HG03442 (cell line): Measurements from ENCODE around the gene TOPAZ1.
A peak's percentile ranks its signal among the peaks of the same experiment; 100 is the strongest.

ENCODE experiments used
- ATAC-seq: cut with Tn5 transposase; IDR thresholded peaks from one replicate; pipeline ENCODE4 v1.9.1; 2021; ENCODE audit warnings: mild to moderate bottlenecking, moderate library complexity; ENCODE audit not compliant: unreplicated experiment

The TOPAZ1 gene

DNA sequence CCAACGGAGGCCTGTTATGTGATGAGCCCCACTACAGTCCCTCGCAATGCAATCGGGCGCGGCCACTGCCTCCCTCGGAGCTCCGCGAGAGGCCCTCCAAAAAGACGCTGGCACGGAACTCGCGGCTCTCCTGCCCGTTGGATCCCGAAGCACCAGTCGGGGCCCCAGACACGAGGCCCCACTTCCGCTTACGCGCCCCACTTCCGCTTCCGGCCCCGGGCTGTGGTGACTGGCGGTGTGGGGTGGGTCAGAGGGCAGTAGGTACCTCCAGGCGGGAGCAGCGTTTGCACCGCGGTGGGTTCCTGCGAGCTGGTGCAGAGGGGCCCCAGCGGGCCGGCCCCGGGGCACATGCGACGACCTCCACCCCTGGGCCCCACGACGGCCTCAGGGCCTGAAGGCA is at the start of gene TOPAZ1:
Gene TOPAZ1 (plus strand): TSS at position 181 of the 400 bp plus-strand sequence. CDS start 168 bp downstream, at position 349.
- no peak for ATAC-seq

DNA sequence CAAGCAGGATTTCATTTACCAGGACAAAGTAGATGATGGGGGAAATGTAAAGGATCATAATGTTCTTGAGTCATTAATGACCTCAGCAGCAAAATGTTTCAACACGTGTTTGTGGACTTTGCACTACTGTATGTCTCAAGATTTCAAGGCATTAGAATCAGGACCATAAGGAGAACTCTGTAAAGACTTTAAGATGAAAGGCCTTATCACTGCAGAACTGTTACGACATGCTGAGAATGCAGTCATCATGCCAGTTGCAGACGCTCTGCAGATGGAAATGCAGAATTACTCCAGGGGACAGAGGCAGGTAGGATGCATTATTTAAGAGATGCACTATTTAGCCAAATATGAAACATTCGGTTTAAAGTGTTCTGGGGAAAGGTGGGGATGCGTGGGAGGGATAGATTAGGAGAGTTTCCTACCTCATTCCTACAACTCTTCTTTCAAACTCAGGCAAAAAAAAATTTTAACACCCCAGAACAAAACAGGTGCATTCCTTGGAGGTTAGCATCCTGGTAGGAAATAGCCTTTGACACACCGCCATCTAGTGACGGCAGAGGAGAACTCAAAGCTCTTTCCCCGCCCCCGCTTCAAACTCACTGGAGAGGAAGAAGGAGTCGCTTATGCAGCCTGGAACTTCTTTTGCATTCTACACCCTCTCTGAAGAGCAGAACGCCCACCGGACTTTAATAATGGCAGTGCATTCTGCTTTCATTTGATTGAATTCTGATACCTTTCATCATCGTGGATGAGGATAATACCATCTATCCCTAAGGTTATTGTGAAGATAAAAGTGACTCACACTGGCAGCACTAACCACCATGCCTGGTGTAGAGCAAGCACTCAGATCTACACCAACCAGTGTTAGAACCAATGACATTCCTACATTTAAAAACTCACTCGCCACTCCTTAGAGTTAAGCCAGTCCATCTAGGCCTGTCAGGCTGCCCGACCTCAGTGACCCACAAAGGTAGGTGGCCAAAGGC is 43.1 kb upstream of the TOPAZ1 start:
- ATAC-seq = peak; percentile 72

DNA sequence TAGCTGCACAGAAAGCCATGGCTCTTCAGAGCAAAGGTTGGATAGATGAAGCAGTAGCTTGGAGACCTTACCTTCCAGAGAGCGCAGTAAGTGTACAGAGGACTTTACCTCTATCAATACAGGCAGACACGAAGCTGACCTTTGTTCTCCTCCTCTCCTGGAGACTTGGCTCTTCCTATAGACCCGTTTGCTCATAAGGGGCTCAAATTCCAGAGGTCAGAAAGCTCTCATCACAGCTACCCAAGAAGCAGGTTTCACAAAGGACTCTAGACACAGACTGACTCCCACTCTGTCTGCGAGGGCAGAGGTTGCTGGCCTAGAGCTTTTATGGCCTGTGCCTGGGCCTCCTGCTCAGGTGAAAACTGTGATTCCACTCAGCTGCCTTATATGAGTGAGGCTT is 35.4 kb upstream of the TOPAZ1 start:
- ATAC-seq = no peak

DNA sequence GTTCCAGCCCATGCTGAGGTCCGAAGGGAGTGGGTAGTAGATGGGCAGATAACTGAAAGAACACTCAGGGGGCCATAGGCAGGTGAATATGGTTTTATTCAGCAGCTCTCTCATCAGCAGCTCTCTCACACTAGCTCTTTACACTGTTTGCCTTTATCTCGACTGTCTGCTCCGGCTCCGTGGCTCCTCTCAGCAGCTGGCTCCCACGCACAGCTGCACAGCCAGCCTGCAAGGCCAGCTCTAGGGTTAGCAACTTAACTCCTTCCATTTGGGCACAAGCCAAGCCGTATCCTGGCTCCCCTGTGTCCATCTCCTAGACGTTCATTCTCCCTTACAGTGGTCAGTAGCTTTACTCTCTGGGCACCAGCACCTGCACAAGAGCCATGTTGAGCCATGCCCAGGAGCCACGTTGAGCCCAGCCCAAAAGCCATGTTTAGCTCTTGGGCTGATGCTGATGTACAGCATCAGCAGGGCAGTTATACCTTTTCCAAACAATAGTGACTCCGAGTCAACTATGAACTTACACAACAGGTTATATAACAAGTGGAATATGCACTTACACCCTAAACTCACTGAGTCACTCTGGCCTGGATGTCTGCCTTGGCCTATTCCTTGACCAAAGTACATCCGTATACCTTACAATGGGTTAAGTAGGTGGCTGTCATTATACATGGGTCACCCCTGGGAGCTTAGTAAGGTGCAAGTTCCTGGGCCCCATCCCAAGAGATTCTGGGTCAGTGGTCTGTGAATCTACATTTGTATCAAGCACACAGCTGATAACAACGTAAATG is 34.6 kb upstream of the TOPAZ1 start:
- ATAC-seq = no peak

DNA sequence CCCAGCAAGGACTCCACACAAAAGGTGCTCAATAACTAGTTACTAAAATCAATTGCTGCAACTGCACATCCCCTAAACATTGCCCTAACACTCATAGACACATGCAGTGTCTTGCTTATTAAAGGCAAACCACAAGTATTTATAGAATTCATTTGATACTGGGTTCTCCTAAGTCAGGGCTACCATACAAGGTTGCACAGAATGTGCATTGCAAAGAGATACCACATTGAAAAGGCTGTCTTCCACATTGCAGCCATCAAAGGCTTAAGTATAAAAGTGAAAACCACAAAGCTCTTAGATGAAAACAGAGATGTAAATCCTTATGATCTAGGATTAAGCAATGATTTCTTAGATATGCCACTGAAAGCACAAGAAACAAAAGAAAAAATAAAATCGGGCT is 33.6 kb upstream of the TOPAZ1 start:
- ATAC-seq = no peak

DNA sequence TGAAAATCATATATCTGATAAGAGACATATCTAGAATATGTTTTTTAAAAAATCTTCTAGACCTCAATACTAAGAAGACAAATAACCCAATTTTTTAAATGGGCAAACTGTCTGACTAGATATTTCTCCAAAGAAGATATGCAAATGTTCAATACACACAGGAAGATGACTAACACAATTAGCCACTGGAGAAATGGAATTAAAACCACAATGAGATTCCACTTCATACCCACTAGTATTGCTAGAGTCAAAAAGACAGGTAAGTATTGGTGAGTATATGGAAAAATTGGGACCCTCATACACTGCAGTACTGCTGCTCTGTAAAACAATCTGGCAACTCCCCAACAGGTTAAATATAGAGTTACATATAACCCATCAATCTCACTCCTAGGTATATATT is 33.1 kb upstream of the TOPAZ1 start:
- no peak for ATAC-seq

DNA sequence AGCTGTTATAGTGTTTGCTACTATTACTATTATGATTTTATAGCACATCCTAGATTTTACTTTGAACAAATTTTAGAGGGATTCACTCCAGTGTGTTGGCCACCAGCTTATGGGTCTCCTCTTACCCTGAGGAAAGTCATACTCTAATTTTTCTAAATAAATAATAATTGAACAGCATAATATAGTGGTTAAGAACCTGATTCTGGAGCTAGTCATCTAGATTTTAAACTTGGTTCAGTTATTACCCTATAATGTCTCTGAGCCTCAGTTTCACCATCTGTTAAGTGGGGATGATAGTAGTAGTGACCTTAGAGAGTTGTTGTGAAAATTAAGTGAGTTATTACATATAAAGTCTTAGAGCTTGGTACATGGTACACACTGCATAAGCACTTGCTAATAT is 30.7 kb upstream of the TOPAZ1 start:
- no peak for ATAC-seq

DNA sequence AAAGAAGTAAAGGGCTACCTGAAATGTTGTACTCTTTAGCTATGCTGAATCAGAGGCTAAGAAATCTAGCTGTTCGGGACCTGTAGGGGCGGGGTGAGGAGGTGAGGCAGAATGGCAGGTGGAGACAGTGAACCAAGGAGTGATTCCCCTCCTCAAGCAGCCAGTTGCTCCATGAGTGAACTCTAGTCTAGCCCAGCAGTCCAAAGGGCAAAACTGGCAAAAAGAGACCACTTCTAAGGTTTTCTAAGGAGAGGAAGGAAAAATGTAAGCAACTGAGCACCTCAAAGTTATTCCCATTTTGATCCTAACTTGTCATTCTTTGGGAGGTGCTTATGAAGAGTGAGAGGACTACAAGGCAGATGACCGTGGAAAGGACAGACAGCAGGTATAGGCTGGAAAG is 19.3 kb upstream of the TOPAZ1 start:
- ATAC-seq = no peak

DNA sequence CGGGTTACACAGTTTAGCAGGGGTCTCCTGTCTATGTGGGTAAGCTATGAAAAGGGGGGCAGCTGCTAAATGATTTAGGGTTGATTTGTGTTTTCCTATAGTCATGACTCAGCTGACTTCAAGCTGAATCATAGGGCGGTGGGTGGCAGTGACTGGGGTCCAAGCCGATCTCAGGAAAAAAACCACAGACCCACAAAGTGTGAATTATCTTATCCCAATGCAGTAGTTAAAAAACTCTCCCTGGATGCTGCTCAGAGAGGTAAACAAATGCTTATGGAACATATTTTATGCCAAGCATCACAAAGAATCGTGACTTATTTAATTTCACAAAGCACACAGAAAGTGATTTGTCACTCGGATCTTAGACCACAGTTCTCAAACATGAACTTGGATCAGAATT is 18.4 kb upstream of the TOPAZ1 start:
- ATAC-seq = no peak

DNA sequence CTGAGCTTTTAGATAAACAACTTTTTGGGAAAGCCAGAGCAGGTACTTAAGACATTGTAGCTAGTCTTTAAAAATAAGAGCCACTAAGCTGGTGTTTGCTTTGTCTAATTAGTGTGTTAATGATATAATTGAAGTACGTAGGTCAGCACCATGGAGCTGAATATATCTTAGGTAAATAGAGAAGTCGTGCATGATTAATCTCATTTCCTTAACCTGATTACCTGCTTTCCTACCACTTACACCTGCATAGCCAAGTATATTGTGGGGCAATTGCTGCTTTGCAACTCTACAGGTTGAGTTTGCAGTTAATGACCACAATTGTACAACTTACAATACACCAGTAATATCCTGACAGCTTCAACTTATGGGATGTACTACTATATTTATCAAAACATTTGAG is 17.6 kb upstream of the TOPAZ1 start:
- no peak for ATAC-seq

DNA sequence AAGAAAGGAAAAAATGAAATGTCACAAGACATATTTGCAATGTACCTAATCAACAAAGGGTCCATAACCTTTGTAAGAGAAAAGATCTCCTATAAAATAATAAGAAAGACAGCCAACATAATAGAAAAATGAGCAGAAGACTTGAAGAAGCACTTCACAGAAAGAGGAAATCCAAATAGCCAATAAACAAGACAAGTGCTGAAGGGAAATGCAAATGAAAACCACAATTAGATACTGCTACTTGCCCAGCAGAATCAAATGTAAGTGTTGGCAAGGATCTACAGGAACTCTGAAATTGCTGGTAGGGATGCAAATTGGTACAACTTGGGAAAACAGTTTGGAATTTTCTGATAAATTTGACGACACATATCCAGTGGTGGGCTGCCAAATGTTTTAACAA is 15.1 kb upstream of the TOPAZ1 start:
- ATAC-seq = no peak

DNA sequence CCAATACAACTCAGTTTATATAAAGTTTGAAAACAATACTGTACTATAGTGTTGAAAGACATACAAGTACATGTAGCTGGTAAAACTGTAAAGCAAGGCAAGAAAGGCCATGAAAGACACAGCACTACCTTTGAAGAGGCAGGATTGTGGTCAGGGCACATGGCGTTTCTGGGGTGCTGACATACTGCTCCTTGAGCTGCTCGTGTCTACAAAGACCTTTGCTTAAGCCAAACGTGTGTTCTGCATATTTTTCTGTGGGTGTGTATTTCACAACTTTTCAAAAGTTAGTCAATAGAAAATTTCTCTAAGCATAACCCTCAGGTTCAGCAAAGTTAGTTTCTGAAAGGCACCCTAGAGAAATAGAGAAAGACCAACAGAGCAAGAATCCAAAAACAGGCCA is 14.1 kb upstream of the TOPAZ1 start:
- ATAC-seq = no peak

DNA sequence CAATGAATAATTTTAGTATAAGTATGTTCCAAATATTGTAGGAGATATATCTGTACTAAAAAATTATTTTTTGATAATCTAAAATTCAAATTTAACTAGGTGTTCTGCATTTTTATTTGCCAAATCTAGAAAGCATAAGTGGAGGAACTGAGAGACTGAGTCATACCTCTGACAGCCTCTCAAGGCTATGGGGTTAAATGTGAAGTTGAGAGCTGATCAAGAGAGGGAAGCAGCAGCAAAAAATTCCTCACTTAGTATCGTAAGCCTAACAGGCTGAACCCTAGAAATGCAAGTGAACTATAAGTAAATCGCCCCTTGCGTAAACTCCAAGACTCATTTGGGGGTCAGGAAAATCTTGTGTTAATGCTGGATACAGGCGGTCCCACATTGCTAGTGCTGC is 12.8 kb upstream of the TOPAZ1 start:
- ATAC-seq = no peak

DNA sequence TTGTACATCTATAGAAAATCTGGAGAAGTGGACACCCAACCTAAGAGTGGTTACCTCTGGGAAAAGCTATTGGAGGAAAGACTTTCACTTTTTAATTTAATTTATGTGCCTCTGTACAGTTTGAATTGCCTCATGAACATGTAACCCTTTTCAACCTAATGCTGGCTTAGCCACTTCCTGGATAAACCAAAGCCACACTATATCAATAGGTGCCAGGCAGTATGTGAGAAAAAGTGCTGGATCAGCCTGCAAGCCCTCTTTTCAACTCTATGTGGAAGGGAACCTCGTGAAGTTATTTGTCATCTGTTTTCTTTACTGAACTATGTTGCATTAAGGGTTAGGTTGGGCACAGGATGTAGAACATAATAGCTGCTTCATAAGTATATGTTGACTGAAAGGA is 9.3 kb upstream of the TOPAZ1 start:
- ATAC-seq = no peak

DNA sequence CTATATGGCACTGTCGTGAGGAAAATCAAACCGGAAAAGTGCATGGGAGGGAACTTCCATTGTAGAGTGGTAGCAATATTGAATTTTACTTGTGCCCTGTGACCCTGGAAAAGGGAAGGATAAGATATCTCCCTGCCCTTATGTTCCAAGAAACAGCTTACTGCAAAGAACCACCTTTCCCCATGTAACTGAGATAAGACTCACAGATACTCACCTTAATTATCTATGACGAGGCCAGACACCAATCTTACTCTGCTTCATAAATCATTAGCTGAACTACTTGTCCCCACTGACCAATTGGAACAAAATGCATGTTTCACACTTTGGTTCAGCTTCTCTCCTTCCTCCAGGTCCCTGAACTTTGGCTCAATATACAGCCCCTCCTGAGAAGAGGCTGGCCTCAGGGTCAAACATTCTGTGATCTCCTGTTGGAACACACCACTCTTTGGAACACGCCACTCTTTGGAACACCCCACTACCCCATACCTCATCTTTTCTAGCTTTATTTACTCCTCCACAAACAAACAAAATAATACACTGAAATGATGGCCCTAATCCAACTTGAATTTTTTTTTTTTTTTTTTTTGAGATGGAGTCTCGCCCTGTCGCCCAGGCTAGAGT is 6.9 kb upstream of the TOPAZ1 start:
- no peak for ATAC-seq

DNA sequence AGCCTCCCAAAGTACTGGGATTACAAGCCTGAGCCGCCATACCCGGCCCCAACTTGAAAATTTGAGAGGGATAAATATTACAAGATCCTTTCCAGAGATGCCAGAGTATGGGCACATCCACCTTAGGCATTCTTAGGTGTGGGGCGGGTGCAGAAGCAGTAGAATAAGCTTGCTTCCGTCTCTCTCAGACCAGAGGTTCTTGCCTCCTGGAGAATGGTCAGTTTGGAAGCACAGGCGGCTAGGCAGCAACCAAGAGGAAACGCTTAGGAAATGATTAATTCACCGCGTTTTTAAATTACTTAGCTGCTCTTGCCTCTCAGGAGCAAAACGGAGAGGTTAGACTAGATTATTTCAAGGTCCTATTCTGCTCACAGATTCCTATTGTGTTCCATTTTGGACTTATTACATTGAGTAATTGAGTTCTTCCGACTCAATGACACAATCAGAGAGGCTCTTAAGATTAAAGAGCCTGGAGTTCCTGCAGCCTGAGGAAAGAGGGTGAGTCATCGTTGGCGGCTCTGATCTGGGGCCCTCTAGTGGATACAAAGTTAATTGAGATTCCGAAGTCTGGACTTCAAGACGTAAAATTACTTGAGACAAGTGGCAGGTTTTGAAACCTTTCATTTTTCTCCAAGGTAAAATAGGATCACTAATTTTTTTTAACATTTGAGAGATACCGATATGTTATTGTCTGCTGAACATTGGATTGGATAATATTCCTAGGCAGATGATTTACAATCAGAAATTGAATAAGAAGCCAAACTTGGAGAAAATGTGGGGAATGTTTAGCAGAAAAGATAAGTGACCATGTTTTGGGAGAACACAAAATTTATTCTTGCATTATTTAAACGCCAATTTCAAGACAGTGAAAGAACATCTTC is 5.8 kb upstream of the TOPAZ1 start:
- peak; percentile 67 for ATAC-seq

DNA sequence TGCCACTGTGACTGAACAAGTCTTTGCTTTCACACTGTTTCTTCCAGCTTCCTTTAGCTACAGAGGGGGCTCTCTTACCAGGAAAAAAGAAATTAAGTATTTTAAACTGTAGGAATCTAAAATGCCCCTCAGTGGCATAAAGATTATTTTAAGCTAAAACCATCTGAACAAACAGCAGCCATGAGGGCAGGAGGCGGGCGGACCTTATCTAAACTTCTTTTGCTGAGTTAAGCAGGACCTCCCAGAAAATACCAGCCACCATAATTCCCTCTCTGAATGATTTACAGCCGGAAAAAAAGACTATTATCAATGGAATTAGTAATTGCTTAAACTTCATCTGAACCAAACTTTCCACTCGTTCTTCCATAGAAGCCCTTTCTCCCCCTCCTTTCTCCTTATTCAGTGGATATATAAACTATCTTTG is 5.2 kb upstream of the TOPAZ1 start:
- no peak for ATAC-seq

DNA sequence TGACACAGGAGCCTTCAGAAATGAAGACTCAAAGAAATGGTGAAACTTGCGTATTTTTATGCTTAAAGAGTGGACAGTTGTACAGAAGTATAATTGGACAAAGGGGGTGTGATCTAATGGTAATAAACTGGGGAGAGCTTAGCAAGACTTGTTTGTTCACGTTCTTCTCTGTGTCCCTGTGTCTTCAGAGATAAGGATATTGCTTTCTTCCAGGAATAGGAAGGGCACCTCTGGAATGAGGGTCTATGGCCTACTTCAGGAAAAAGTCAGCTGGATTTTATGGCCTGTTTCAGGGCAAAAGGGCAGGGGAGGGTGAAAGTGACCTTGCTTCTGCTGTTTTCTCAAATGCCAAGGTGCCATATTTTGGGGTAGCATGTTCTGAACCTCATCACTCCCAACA is 4.5 kb upstream of the TOPAZ1 start:
- no peak for ATAC-seq

DNA sequence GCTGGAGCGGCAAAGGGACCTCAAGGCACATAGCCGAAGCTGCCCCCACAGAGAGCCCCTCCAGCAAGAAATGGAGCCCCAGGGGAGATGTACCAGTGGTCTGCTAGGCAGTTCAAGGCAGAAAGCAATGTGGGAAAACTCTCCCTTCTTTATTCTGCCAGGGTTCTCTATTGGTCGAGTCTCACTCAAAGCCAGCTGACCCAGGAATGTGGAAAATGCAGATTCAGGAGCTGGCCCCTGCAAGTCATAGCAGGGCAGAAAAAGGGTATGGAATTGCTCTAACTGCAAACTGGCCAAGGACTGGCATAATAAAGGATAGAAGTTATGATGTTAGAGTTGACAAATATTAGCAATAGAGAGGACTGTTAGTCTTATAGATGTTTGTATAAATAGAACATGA is 4.0 kb upstream of the TOPAZ1 start:
- no peak for ATAC-seq

DNA sequence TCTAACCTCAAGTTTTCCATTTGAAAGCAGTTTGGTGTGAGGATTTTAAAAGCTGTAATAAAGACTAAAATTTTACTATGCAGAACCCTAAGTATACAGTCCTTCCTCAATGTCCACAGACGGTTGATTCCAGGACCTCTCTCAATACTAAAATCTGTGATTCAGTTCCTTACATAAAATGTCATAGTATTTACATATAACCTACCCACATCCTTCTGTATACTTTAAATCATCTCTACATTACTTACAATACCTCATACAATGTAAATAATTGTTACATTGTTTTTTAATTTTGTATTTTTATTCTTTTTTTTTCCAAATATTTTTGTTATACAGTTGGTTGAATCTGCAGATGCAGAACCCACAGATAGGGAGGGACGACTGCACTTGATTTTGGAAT is 2.8 kb upstream of the TOPAZ1 start:
- ATAC-seq = no peak

DNA sequence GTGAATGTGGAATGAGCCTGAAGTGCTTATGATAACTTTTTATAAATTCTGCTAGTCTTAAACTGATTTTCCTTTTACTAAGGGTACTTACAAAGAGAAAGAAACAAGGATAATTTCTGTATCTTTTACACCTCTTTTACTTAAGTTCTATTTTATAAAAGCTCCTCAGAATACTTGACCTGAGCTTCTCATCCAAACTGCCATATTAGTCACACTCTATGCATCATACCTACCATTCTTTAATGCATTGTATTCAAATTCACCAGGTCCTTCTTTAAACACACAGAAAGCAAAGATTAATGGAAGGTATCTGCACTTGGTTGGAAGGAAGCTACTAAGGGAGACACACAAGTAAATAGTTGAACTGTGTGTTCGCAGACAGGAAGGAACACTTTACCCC is 1.6 kb upstream of the TOPAZ1 start:
- no peak for ATAC-seq
